ENCODE measurements around the gene CEP295NL.

GRCh38 chr17:78862073-78863023 lies 40.7 kb downstream of the CEP295NL start:
- TF ChIP-seq CTCF (IDR thresholded peaks at IDR 0.05; ENCODE audit: low read depth, low read length), result no peak
- TF ChIP-seq MYC (IDR thresholded peaks at IDR 0.05; ENCODE audit: low read depth, low read length), result 0 out of 2 replicates have a peak, but pooled peaks have one; percentile 49
- TF ChIP-seq POLR2A (IDR thresholded peaks at IDR 0.05; ENCODE audit: extremely low read depth, insufficient read length), result no peak
- TF ChIP-seq MAX (IDR thresholded peaks at IDR 0.05; ENCODE audit: low read depth, low read length), result no peak; the same call in 1 of the 2 replicates
